GM23248 (cell line): ENCODE data around the gene MRPL49. TPM values are rescaled to one million over a fixed set of nuclear protein-coding genes. Genes with fewer than 3 reads are reported as not detected.

Experiments used
- DNase-seq: peaks from one replicate; pipeline ENCODE4 v3.0.0-alpha.2; 2015
- H2AFZ ChIP-seq: fragments of 200-600 bp; sonication (generic); 2 replicates; pipeline ENCODE4 v1.6.1; 2016; ENCODE audit warnings: antibody characterized with exemption
- H3F3A ChIP-seq: fragments of 200-600 bp; sonication (generic); 2 replicates; pipeline ENCODE4 v1.6.1; 2016; ENCODE audit warnings: mild to moderate bottlenecking, antibody characterized with exemption, mixed run types; ENCODE audit not compliant: insufficient read depth
- H3K27ac ChIP-seq: fragments of 200-600 bp; sonication (generic); 2 replicates; pipeline ENCODE4 v1.5.1; 2016; ENCODE audit warnings: mild to moderate bottlenecking
- H3K27me3 ChIP-seq: fragments of 200-600 bp; sonication (generic); replicated peaks from 2 replicates; pipeline ENCODE4 v1.6.1; 2016; ENCODE audit warnings: mild to moderate bottlenecking; ENCODE audit not compliant: insufficient read depth
- H3K36me3 ChIP-seq: fragments of 200-600 bp; sonication (generic); 2 replicates; pipeline ENCODE4 v1.6.1; 2016; ENCODE audit warnings: low read depth, mild to moderate bottlenecking
- H3K4me1 ChIP-seq: fragments of 200-600 bp; sonication (generic); 2 replicates; pipeline ENCODE4 v1.6.1; 2016; ENCODE audit warnings: mild to moderate bottlenecking; ENCODE audit not compliant: insufficient read depth
- H3K4me2 ChIP-seq: fragments of 200-600 bp; sonication (generic); one replicate; pipeline ENCODE4 v1.6.1; 2016; ENCODE audit warnings: mild to moderate bottlenecking; ENCODE audit not compliant: unreplicated experiment
- H3K4me3 ChIP-seq: fragments of 200-600 bp; sonication (generic); 2 replicates; pipeline ENCODE4 v1.5.1; 2016; ENCODE audit warnings: mild to moderate bottlenecking
- H3K79me2 ChIP-seq: fragments of 200-600 bp; sonication (generic); 2 replicates; pipeline ENCODE4 v1.6.1; 2016; ENCODE audit warnings: mild to moderate bottlenecking; ENCODE audit not compliant: insufficient read depth
- H3K9ac ChIP-seq: fragments of 200-600 bp; sonication (generic); 2 replicates; pipeline ENCODE4 v1.6.1; 2016; ENCODE audit warnings: mild to moderate bottlenecking
- H3K9me2 ChIP-seq: fragments of 200-600 bp; sonication (generic); 2 replicates; pipeline ENCODE4 v1.6.1; 2016; ENCODE audit warnings: mixed run types, mild to moderate bottlenecking, moderate library complexity; ENCODE audit not compliant: insufficient read depth
- H3K9me3 ChIP-seq: fragments of 200-600 bp; sonication (generic); one replicate; pipeline ENCODE4 v1.6.1; 2017; ENCODE audit warnings: low read depth
- H4K20me1 ChIP-seq: fragments of 200-600 bp; sonication (generic); 2 replicates; pipeline ENCODE4 v1.6.0; 2016; ENCODE audit not compliant: insufficient read depth
- EZH2 ChIP-seq: fragments of 200-600 bp; sonication (generic); IDR thresholded peaks from 2 replicates; pipeline ENCODE4 v1.6.1; 2018; ENCODE audit warnings: antibody characterized with exemption, mild to moderate bottlenecking; ENCODE audit not compliant: insufficient read depth, poor library complexity, severe bottlenecking
- EZH2phosphoT487 ChIP-seq: fragments of 200-600 bp; sonication (generic); IDR thresholded peaks from 2 replicates; pipeline ENCODE4 v1.6.1; 2018; ENCODE audit warnings: antibody characterized with exemption, moderate library complexity, mild to moderate bottlenecking, low read depth; ENCODE audit not compliant: insufficient read depth
- WGBS, 2 experiments: methylation state at CpG; one replicate each; pipeline ENCODE4 v1.1.6; 2015 to 2017; ENCODE audit warnings: low lambda C conversion rate in 2 of 2, low coverage in 1 of 2; ENCODE audit errors: missing lambda C conversion rate in 2 of 2; 5-methylcytosine and 5-hydroxymethylcytosine counted together
- in situ Hi-C: fragments of 300-500 bp; cut with MboI; formaldehyde crosslinking; loops from 2 replicates; pipeline ENCODE4 v1.15.0; 2020
- polyA plus RNA-seq: library from polyadenylated mRNA; unstranded; fragments of >200 nt; fragmentation: Nextera tagmentation; extraction: Ambion mirVana; gene quantifications from 2 replicates; pipeline ENCODE4 v1.2.1, GENCODE V29; 2016
- total RNA-seq: library from RNA; depleted of rRNA; stranded (reverse); fragments of >200 nt; shearing (Covaris generic); gene quantifications from 2 replicates; pipeline ENCODE4 v1.2.3, GENCODE V29; 2014

MRPL49 gene
- total and polyA plus RNA-seq, 2 experiments from 2014 or later: 53.3 to 78.4 TPM

DNA sequence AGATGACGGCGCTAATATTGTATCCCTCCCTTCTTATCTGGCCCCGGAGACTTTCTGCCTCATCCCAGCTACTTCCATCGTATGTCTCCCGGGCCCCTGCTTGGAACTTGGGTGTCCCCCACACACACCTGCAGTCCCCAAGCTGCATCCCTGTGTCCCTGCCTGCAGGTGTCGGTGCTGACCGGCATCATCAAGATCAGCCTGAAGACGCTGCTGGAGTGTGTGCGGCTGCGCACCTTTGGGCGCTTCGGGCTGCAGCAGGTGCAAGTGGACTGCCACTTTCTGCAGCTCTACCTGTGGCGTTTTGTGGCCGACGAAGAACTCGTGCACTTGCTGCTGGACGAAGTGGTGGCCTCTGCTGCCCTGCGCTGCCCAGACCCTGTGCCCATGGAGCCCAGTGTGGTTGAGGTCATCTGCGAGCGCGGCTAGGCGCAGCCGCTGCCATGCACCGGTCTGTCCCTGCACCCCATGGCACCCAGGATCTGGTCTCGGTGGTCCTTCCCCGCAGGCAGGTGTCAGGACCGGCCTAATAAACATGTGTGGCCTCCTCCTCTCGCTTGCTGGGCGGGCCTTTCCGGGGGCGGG lies 10.9 kb upstream of the MRPL49 start:
- Histone ChIP-seq H3K9me3 (no peaks in the 10 kb centered on the region), H3K27me3 (no peaks in the 10 kb centered on the region), H3K4me3 (no peak overlapping the region; the same call in 1 of the 2 replicates), H2AFZ (no peak overlapping the region), H3K36me3 (no peaks in the 10 kb centered on the region), H4K20me1 (no peaks in the 10 kb centered on the region), H3K9ac (no peak overlapping the region), H3K79me2 (peaks cover 10% of the 10 kb centered on the region), H3K27ac (no peak overlapping the region), H3F3A (0 out of 2 replicates have a peak, but pooled peaks cover 6% of the 10 kb centered on the region), H3K4me1 (peaks cover 13% of the 10 kb centered on the region; the same call in 1 of the 2 replicates), H3K9me2 (no peaks in the 10 kb centered on the region), H3K4me2 (peak overlapping the region; percentile 97)
- no peak for DNase-seq
- in situ Hi-C loops: no loop called here
- 68% methylated on average over 25 to 30 of the region's 31 CpGs for WGBS, 2 experiments
- TF ChIP-seq EZH2phosphoT487: no peak
- TF ChIP-seq EZH2: no peak

DNA sequence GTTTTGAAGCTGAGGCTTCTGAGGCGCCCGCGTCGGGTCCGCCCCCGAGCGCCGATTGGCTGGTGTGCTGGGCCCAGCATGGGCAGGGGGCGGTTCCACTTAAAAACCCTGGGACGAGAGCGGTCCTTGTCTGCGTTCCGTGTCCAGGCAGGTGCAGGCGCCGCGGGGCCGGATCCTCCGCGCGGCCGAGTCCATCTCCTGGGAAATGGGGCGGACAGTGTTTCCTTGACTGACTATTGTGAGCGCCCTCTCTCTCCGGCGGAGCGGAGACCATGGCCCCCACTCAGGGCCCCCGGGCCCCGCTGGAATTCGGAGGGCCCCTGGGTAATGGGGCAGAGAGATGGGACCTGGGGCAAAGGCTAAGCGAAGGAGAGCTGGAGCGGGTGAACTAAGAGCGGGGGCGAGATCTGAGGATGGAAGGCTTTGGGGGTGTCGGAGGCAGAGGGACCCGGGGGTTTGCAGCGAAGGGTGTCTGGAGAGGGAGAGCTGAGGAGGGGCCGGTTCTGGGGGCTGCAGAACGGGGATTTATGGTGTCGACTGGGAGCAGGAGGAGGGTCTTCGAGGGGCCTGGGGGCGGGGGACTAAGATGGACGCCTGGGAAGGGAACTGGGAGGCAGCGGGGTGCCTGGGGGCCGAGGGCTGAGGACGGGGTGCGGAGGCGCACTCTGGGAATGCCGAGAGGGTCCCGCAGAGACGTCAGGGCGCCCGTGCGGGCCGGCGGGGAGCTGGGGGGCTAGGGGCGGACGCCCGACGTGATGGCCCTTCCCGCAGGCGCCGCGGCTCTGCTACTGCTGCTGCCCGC lies 10.2 kb upstream of the MRPL49 start, which contains the start of gene TM7SF2:
Gene TM7SF2 (plus strand): TSS at position 129 of the 802 bp plus-strand sequence. CDS start 144 bp downstream, at position 273.
- no peaks in the 10 kb centered on the region for H4K20me1 ChIP-seq
- in situ Hi-C loops: no loop called here
- peaks cover 17% of the 10 kb centered on the region; the same call in 1 of the 2 replicates for H3K4me1 ChIP-seq
- H3K9me2 ChIP-seq: no peaks in the 10 kb centered on the region
- H3F3A ChIP-seq: 0 out of 2 replicates have a peak, but pooled peaks cover 6% of the 10 kb centered on the region
- H2AFZ ChIP-seq: peak within 1 kb of the TSS; percentile 26; the same call in 1 of the 2 replicates
- WGBS, 2 experiments: 1 to 2% methylated on average over 37 to 49 of the region's 64 CpGs
- peak within 1 kb of the TSS; percentile 50 for H3K9ac ChIP-seq
- peak within 1 kb of the TSS; percentile 71 for H3K4me3 ChIP-seq
- peak; percentile 95 for DNase-seq
- no peaks in the 10 kb centered on the region for H3K9me3 ChIP-seq
- no peaks in the 10 kb centered on the region for H3K36me3 ChIP-seq
- H3K27ac ChIP-seq: no peak within 1 kb of the TSS
- H3K27me3 ChIP-seq: no peaks in the 10 kb centered on the region
- TF ChIP-seq EZH2phosphoT487 (no peak), EZH2 (no peak)
- peak within 1 kb of the TSS; percentile 97 for H3K4me2 ChIP-seq
- H3K79me2 ChIP-seq: peaks cover 14% of the 10 kb centered on the region

DNA sequence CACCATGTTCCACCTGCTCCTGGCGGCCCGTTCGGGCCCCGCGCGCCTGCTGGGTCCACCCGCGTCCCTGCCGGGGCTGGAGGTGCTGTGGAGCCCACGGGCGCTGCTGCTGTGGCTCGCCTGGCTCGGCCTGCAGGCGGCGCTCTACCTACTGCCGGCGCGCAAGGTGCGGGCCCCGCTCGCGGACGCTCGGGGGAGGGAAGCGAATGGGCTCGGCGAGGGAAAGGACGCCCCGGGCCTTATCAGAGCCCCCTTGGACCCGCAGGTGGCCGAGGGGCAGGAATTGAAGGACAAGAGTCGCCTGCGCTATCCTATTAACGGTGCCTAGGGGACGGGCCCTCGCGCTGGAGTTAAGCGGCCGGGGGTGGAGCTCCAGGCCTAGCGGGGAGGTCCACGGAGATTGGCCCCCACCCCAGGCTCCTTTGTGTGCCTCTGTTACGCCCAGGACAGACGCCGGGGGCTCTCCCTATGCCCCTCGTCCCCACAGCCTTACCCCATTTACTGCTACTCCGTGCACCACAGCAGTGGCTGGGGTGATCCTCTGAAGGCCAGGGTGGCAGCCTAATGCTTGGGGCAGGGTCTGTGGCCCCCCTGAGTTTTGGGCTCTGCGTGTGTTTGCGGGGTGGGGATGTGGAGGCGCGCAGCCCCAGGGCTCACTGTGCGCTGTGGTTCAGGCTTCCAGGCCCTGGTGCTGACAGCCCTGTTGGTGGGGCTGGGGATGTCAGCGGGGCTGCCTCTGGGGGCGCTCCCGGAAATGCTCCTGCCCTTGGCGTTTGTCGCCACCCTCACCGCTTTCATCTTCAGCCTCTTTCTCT lies 9.4 kb upstream of the MRPL49 start:
- no peaks in the 10 kb centered on the region for H3K36me3 ChIP-seq
- H3K4me1 ChIP-seq: peaks cover 17% of the 10 kb centered on the region; the same call in 1 of the 2 replicates
- H3K9me2 ChIP-seq: no peaks in the 10 kb centered on the region
- no peak overlapping the region for H3K27ac ChIP-seq
- TF ChIP-seq EZH2: no peak
- no peak for TF ChIP-seq EZH2phosphoT487
- no peaks in the 10 kb centered on the region for H3K27me3 ChIP-seq
- peaks cover 14% of the 10 kb centered on the region for H3K79me2 ChIP-seq
- WGBS, 2 experiments: 2 to 4% methylated on average over 40 to 48 of the region's 57 CpGs
- peak overlapping the region; percentile 24; the same call in 1 of the 2 replicates for H3K9ac ChIP-seq
- peak overlapping the region; percentile 26; the same call in 1 of the 2 replicates for H2AFZ ChIP-seq
- H3K4me3 ChIP-seq: peak overlapping the region; percentile 71
- 0 out of 2 replicates have a peak, but pooled peaks cover 6% of the 10 kb centered on the region for H3F3A ChIP-seq
- no peaks in the 10 kb centered on the region for H4K20me1 ChIP-seq
- H3K4me2 ChIP-seq: peak overlapping the region; percentile 97
- no peaks in the 10 kb centered on the region for H3K9me3 ChIP-seq
- peak; percentile 73 for DNase-seq
- in situ Hi-C loops: no loop called here

DNA sequence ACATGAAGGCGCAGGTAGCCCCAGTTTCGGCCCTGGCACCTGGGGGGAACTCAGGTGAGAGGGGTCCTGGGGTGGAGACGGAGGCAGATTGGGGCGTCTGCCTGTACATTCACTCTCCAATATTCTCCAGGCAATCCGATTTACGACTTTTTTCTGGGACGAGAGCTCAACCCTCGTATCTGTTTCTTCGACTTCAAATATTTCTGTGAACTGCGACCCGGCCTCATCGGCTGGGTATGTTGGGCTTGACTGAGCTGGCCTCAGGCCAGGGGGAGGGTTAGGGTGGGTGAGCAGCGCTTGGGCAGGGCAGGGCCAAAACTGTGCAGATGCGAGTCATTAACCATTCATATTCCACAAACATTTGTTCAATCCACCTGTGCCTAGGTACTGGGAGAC lies 8.8 kb upstream of the MRPL49 start:
- H2AFZ ChIP-seq: peak overlapping the region; percentile 26; the same call in 1 of the 2 replicates
- H3K4me3 ChIP-seq: 0 out of 2 replicates have a peak overlapping the region, but pooled peaks have one; percentile 71
- H3K4me1 ChIP-seq: peaks cover 17% of the 10 kb centered on the region; the same call in 1 of the 2 replicates
- in situ Hi-C loops: no loop called here
- no peaks in the 10 kb centered on the region for H3K27me3 ChIP-seq
- peak overlapping the region; percentile 41 for H3K4me2 ChIP-seq
- H3K36me3 ChIP-seq: 0 out of 2 replicates have a peak, but pooled peaks cover 2% of the 10 kb centered on the region
- peaks cover 14% of the 10 kb centered on the region for H3K79me2 ChIP-seq
- peaks cover 12% of the 10 kb centered on the region for H3F3A ChIP-seq
- TF ChIP-seq EZH2 (no peak), EZH2phosphoT487 (no peak)
- peak; percentile 26 for DNase-seq
- no peaks in the 10 kb centered on the region for H3K9me3 ChIP-seq
- H3K9me2 ChIP-seq: no peaks in the 10 kb centered on the region
- no peak overlapping the region for H3K9ac ChIP-seq
- 10 to 19% methylated on average over 14 of the region's 14 CpGs for WGBS, 2 experiments
- H4K20me1 ChIP-seq: no peaks in the 10 kb centered on the region
- no peak overlapping the region for H3K27ac ChIP-seq
